HT1080 (cell line): Measurements from ENCODE around the gene BTBD16. TPM values are rescaled to one million over a fixed set of nuclear protein-coding genes. Genes with fewer than 3 reads are reported as not detected.
A peak's percentile ranks its signal among the peaks of the same experiment; 100 is the strongest.

Experiments used
- DNase-seq: peaks from one replicate; pipeline ENCODE4 v3.0.0-alpha.2; 2015; ENCODE audit warnings: low read depth
- total RNA-seq: library from RNA; depleted of rRNA; stranded (reverse); fragments of >200 nt; shearing (Covaris generic); gene quantifications from 2 replicates; pipeline ENCODE4 v1.2.3, GENCODE V29; 2014

The BTBD16 gene
- total RNA-seq, 1 experiment from 2014 or later = not detected

DNA sequence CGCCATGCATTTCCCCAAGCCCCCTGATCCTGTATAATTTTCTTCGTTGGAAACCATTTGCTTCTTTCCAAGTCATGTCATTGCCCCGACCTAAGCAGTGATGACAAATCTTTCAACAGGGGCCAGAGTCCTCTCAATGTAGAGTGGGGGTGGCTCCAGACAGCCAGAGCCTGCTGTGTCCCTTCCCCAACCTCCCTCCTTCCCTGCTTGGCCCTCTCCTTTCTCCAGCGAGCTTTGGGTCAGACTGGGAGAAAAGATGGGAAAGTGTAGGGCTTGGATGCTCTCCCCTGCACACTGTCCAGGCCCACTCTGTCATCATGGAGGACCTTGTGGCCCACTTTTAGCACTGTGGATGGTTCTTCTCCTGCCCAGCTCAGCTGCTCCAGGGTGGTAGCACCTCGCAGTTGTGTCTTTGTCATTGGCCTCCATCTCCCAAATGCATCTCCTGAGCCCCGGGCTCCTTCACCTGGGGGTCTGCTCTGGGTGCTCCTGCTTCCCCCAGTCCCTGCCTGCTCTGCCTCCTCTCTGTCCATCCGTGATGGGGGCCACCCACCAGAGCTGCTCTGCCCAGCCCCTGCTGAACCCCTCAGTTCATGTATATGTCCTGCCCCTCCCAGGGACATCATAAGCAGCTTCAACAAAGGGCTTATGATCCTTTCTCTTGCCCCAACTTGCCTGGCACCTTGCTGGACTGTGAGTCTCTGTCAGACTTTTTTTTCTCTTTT, 37.5 kb downstream of the BTBD16 start:
- no peak for DNase-seq

DNA sequence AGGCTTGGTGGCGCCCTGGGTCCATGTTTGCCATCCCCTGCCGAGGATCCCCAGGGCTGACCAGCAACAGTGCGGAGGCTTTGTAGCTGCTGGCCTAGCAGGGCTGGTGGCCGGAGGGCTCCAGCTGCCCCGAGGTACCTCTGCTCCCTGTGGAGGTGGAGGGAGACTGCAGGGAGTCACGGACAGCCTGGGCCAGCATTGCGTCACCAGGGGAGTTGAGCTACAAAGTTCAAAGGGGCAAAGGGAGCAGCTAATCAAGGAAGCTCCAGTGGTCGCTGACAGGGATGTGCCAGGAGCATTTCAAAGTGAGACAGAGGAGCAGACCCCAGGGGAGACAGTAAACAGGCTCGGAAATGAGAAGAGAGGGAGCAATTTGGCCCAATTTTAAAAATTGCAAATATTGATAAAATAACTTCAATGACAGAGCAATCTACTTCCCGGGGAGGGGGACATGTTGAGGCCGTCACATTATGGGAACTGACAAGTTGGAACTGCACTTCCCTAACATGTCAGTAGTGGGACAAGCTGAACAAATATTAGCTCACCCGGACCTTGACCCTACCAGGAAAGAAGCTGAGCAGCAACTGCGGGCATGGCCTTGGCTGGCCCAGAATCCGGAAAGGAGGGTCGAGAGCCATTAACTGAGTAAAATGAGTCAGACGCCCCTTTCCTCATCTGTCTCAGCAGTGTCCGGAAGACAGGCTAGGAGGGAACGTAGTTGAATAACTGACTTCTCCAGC, 39.4 kb downstream of the BTBD16 start:
- DNase-seq = peak; percentile 39

DNA sequence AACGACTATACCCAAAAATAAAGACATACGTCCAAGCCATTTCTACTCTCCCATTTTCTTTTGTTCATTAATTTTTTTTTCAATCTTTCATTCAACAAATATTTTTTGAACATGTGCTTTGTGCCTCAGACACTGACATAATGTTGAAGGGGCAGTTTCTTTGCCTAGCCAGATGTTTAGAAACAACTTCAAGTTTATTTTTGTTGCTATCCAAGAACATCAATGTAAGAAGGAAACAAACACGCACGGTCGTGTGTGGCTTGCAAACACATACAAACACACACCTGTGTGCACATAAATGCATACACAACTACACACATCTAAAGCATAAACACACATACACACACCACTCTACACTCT, 39.9 kb downstream of the BTBD16 start:
- no peak for DNase-seq

DNA sequence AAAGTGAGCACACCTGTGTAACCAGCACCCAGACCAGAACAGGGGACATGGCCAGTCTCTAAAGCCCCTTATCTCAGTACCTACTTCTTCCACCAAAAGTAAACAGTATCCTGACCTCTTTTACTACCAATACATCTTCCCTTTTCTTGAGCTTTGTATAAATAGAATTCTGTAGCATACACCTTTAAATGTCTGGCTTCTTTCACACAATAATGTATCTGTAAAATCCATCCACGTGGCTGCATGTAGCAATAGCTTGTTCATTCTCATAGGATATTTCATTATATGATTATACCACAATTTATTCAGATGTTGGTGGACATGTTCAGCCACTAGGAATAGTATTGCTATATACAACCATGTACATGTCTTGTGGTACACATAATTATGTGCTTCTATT, 40.6 kb downstream of the BTBD16 start:
- no peak for DNase-seq

DNA sequence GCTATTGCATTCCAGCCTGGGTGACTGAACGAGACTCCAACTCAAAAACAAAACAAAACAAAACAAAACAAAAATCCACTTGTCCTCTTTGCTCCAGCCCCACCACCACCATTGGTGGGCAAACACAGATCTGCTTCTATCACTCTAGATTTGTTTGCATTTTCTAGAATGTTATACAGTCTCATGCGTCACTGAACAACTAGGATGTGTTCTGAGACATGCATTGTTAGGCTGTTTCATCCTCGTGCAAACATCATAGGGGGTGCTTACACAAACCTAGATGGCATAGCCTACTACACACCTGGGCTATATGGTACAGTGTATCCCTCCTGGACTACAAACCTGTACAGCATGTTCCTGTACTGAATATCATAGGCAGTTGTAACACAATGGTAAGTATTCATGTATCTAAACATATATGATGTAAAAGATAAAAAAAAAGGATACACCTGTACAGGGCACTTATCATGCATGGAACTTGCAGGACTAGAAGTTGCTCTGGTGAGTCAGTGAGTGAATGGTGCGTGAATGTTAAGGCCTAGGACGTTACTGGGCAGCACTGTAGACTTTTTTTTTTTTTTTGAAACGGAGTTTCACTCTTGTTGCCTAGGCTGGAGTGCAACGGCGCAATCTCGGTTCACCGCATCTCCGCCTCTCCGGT, 45.3 kb downstream of the BTBD16 start:
- no peak for DNase-seq

DNA sequence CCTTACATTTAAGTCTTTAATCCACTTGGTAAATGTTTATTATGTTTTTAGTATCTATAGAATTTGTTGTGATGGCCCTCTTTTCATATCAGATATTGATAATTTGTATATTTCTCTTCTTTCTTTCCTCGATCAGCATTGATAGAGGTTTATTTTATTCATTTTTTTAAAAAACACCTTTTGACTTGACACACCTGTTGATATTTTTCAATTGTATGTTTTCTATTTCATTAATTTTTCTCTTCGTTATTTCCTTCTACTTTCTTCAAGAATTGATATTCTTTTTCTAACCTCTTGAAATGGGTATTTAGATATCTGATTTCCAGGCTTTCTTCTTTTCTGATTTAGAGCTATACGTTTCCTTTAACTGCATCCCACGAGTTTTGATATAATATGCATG, 50.9 kb downstream of the BTBD16 start:
- DNase-seq = no peak

DNA sequence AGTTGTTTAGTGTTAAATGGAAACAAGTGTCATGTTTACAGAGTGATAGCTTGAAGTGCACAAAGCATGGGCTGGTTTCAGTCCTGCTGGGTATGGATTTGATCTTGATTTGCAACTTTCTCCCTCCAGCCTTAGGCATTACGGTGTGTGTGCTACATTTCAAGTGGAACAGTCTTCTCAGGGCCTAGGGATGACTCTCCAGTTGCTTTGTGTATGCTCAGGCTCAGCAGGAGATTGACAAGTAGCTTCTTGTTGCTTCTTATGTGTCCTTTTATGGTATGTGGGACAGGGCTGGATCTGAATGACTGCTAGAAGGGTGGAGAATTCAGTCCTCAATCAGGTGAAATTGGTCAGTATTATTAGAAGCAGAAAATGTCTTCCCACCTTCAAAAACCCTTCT, 52.1 kb downstream of the BTBD16 start:
- no peak for DNase-seq

DNA sequence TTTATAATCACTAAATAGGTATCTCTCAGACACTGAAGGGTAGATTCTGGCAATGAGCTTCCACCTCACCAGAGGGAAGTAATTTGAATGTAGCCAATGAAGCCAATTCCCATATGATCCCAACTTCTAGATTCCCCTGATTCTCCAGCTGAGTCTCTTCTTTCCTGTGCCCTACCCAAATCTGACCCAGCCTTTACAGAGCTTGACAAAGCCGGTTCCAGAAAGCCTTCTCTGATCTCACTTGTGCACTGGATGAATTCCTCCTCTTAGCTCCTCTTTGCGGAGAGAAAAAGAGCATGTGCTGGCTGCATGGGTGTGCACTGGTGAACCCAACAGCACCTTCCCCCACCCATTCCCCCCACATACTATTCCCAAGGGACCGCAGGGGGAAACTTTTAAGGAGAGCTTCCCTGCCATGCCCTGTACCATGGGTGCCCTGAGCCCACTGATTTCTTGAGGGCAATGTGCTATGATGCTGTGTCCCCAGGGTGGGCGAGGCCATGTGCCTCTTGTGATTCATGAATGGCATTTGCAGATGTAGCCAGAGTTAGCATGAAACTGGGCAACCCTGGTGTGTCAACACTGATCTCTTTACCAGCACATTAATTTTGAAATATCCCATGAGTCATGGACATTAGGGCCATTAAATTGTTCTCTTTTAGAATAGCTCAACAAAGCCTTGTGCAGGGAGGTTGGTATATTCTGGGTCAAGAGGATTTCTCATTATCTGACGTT, 53.0 kb downstream of the BTBD16 start:
- DNase-seq = peak; percentile 24

DNA sequence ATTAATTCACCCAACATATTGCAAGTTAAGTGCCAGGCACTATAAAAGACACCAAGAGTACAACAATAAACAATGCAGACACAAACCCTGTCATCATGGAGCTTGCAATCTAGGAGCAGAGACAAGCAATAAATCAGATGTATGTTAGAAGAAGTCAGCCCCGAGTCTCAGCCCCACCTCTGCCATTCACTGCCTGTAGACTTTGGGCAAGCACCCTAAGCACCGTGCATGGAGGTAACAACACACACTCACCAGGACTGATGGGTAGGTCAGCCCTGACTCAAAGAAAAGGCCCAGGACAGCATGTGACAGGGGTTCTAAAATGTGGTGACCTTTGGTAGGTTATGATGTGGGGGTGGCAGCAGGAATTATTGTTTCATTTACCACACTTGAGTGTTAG, 54.1 kb downstream of the BTBD16 start:
- DNase-seq = no peak

DNA sequence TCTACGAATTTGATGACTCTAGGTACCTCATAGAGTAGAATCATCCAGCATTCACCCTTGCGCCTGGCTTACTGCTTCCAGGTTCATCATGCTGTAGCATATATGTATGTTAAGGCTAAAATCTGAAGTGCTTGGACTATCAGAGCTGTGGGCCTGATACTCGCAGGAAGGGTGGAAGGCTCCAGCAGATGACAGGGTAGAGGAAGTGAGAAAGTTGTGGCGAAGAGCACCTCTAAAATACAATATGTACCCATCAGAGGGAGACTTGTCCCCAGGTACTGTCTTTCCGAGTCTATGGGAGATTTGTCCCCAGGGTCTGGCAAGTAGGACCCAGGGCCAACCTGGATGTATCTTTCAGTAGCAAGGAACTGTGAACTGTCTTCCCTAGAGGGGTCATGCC, 55.3 kb downstream of the BTBD16 start:
- no peak for DNase-seq

DNA sequence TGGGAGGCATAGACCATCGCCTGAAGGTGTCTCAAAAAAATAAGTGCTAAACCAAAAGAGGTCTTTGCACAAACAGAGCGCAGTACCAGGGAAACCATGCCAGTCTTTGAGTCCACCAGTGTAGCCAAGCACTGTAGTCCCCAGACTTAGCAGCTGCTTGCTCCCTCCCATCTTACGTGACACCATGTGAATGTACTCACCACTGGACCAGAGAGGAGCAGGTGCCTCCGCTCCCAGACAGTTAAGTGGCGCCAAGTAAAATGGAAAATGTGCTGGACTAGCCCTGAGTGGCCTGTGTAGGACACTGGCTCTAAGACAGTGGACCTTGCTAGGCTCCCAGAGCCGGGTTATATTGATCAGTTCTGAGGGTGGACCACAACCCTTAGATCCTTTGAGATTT, 55.7 kb downstream of the BTBD16 start:
- no peak for DNase-seq

DNA sequence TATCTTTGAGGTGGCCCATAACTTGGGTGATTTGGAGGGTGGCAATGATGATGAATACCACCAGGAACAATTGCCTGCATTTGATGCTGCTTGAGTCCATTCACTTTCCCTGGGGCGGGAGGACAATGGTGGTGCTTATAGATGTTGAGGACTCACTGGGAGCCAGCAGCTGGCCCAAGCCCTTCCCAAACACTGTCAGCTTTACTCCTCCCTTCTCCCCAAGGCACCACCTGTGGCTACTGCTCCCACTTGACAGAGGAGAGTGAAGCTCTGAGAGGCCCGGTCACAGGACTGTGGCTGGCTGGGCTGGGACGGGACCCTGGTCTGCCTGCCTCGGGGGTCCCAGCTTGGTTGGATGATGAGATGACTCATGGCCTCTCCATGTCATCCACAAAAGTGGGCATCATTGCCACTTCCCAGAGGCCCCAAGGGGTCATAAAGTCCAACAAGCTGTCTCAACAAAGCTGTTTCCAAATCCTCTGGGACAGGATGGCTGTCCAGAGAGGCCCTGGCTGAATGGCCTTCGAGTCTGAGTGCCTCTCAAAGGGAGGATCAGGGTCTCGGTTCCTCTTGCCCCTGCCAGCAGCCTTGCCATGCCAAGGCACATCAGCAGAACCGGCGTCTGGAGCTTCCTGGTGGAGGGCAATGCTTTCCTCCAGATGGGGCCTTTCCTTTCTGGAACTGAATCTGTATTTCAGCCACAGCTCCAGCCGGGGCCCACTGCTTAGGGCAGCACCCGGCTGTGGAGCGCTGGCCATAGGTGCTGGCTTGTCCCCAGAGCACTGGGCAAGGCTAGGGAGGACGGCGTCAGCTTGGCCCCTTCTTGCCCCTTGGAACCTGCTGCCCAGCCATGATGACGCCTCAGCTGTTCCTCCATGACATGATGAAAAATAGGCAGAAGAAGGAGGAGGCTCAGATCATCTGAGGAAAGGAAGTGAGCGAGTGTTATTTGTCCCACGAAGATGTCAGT, 56.4 kb downstream of the BTBD16 start:
- no peak for DNase-seq

DNA sequence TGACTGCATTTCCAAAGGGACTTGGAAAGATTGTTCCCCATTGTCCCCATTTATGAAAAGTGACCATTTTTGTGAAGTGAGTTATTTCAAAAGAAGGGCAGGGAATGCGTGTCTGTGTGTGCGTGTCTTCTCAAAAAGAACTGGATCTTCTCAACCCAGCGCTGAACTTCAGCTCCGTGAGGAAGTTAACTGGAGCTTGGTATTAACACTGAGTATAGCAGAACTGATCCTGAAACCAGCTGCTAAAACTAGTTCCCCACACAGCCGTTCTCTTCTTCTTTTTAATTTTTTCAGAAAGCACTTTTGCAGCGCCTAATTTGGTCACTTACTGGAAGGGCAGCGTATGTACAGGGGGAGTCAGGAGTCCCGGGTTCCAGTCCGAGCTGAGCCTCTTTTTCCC, 57.6 kb downstream of the BTBD16 start:
- DNase-seq = no peak

DNA sequence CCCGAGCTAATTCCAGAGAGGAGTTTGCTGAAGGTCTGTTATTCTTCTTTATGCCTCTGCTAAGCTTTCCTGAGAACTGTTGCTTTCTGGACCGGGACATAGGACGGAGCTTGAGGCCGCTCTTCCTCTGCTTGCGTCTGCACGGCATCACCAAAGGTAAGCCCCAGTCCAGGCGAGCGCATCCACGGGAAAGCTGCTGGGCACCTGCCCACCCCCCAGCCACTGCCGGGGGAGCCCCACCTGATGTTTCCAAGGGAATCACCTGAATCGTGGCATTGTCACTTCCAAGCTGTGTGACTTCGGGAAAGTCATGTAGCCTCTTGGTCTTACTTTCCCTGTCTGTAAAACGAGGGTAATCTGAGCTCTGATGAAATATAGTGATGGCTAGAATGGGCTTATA, 58.3 kb downstream of the BTBD16 start:
- no peak for DNase-seq

DNA sequence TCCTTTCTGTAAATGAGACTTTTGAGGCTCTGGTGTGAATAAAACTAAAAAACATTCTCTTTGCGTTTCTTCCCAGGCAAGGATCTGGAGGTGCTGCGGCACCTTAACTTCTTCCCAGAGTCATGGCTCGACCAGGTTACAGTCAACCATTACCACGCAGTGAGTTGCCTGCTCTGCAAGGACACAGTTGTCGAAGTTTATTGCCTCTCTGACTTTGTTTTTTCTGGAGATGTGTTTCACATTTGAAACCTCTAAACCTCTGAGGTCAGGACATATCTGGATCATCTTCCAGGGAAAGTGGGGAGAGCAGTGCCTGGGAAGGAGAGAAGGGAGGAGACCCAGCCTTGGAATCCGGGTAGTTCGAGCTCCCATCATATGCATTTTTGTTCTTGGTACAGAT, 60.0 kb downstream of the BTBD16 start:
- DNase-seq = no peak

DNA sequence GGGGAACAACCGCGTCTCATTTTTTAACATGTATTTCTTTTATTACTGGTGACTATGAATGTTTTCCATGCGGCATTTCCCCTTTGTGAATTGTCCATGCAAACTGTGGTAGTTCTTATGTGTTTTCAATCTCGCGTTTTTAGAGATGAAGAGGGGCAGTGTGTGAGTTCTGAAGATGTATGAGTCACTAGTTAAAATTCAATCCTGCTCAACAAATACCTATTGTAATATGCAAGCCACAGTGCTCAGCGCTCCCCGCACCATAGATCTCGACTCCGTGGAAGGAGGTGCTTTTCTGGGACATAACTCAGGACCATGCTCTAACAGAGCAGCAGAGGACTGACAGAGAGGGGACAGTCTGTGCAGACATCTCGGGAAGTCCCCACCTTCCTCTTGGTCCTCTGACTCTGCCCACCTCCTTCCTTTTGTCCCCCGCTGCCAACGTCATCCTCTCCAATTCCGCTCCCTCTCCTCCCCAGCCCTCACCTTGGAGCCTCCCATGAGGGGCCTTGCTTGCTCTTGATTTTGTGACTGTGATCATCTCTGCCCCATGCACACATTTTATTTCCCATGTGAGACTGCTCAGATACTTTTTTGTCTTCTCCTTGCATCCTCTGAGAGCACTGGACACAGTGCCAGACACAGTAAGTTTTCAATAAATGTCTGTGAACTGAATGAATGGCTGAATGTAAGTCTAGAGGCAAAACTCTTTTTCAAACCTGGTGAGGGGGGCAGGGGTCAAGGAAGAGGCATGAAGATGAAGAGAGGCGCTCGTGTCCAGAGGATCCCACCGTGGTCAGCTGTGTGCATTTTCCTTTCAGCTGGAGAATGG, 60.7 kb downstream of the BTBD16 start:
- peak; percentile 15 for DNase-seq

DNA sequence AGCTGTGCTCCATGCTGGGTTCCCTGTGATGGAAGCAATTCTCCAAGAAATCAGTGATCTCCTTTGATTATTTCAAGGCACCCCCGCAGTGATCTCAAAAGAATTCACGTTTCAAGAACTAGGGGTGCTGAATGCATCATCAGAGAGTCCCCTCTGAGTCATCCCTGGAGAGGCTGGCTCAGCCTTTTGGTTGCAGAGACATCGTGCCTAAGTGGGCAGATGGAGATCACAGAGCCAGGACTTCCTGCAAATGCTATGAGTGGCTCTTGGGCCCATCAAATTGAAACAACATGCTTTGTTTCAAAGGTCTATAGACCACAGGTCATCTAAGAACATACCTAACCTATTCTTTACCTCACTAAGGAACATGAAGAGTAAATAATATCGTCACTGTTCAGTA, 61.9 kb downstream of the BTBD16 start:
- no peak for DNase-seq

DNA sequence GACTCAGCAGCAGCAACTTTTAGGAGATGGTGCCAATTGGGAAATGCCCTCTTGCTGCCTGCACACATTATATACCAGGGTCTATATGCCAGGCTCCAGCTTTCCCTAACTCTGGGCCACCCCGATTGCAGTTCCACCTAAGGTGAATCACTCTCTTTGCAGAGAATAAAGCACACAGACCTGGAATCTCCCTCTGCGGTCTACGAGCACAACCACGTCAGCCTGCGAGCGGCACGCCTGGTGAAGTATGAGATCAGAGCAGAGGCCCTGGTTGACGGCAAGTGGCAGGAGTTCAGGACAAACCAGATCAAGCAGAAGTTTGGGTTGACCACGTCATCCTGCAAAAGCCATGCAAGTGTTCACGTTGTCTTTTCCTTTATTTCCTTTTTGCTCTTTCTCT, 65.2 kb downstream of the BTBD16 start:
- peak; percentile 80 for DNase-seq

DNA sequence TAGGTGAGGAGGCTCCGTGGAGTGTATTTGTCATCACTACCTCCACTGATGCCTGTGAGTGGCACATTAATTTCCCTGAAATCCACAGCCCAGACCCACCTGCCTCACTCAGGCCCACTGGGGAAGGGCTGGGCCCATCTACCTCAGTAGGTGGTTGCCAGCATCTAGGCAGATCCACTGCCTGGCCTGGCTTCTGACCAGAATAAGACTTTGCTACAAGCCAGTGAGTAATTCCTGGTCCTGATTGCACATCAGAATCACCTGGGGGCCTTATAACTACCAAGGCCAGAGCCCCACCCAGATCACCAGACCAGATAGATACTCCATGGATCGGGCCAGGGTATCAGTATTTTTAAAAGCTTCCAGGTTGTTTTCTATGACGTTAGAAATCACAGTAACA, 65.9 kb downstream of the BTBD16 start:
- no peak for DNase-seq
